ENCODE measurements around the gene FGF14.

FGF14 gene

GRCh38 chr13:101868585-101869469 is 533.0 kb downstream of the FGF14 start:
- TF ChIP-seq SP7 (tag by site-specific recombination; IDR thresholded peaks at IDR 0.05) (no peak), ZNF677 (tag by site-specific recombination; IDR thresholded peaks at IDR 0.05) (no peak), ZNF639 (tag by site-specific recombination; IDR thresholded peaks at IDR 0.05) (no peak), ZNF133 (tag by site-specific recombination; IDR thresholded peaks at IDR 0.05) (no peak), ZNF664 (tag by site-specific recombination; IDR thresholded peaks at IDR 0.05) (no peak), ZNF600 (tag by site-specific recombination; IDR thresholded peaks at IDR 0.05) (no peak), ZNF707 (tag by site-specific recombination; IDR thresholded peaks at IDR 0.05) (no peak), ZBTB20 (tag by site-specific recombination; IDR thresholded peaks at IDR 0.05) (no peak), PRDM1 (tag by site-specific recombination; IDR thresholded peaks at IDR 0.05) (no peak), ZNF391 (tag by site-specific recombination; IDR thresholded peaks at IDR 0.05; ENCODE audit: borderline replicate concordance, low read depth) (no peak), ZFP37 (tag by site-specific recombination; IDR thresholded peaks at IDR 0.05) (no peak), ZNF776 (tag by site-specific recombination; IDR thresholded peaks at IDR 0.05; ENCODE audit: borderline replicate concordance) (no peak), ZNF266 (tag by site-specific recombination; IDR thresholded peaks at IDR 0.05; ENCODE audit: low read depth) (no peak), ZEB2 (tag by site-specific recombination; IDR thresholded peaks at IDR 0.05) (no peak), ZNF311 (tag by site-specific recombination; IDR thresholded peaks at IDR 0.05; ENCODE audit: borderline replicate concordance) (no peak), GLIS2 (tag by site-specific recombination; IDR thresholded peaks at IDR 0.05) (no peak), ZNF558 (tag by site-specific recombination; IDR thresholded peaks at IDR 0.05) (no peak)
- Histone ChIP-seq H3K4me1 (ENCODE audit: control insufficient read depth, insufficient read depth, low read length) (no peaks in the 10 kb centered on the region), H3K4me3 (ENCODE audit: low read depth, low read length) (no peak overlapping the region), H3K27ac (ENCODE audit: extremely low read depth, low read depth, low read length) (no peak overlapping the region), H3K36me3 (ENCODE audit: control insufficient read depth in 2 of 2, insufficient read depth in 1 of 2, low read length in 2 of 2) (no peaks in the 10 kb centered on the region), H3K9me3 (ENCODE audit: control insufficient read depth, insufficient read depth, low read depth, low read length) (no peaks in the 10 kb centered on the region)
- ChIA-PET POLR2A (no interaction called here), CTCF (no interaction called here)

GRCh38 chr13:101866889-101867581 is 534.8 kb downstream of the FGF14 start:
- ChIA-PET CTCF (interaction anchor here (0.6 kb wide), 1 partner anchor 963 kb away, joined by 4 read pairs; no protein-coding TSS in a partner anchor), POLR2A (no interaction called here)
- Histone ChIP-seq H3K4me1 (ENCODE audit: control insufficient read depth, insufficient read depth, low read length) (no peaks in the 10 kb centered on the region), H3K9me3 (ENCODE audit: control insufficient read depth, insufficient read depth, low read depth, low read length) (no peaks in the 10 kb centered on the region), H3K4me3 (ENCODE audit: low read depth, low read length) (no peak overlapping the region), H3K36me3 (ENCODE audit: control insufficient read depth in 2 of 2, insufficient read depth in 1 of 2, low read length in 2 of 2) (no peaks in the 10 kb centered on the region), H3K27ac (ENCODE audit: extremely low read depth, low read depth, low read length) (no peak overlapping the region)
- TF ChIP-seq ZNF658 (tag by site-specific recombination; IDR thresholded peaks at IDR 0.05): no peak
- TF ChIP-seq KLF16 (tag by site-specific recombination; IDR thresholded peaks at IDR 0.05): no peak

GRCh38 chr13:101858860-101859259 is 543.0 kb downstream of the FGF14 start:
- H3K9me3 ChIP-seq (ENCODE audit: control insufficient read depth, insufficient read depth, low read depth, low read length): no peaks in the 10 kb centered on the region
- ChIA-PET POLR2A (no interaction called here), CTCF (no interaction called here)
- H3K4me3 ChIP-seq (ENCODE audit: low read depth, low read length): no peak overlapping the region
- H3K27ac ChIP-seq (ENCODE audit: extremely low read depth, low read depth, low read length): no peak overlapping the region
- H3K36me3 ChIP-seq (ENCODE audit: control insufficient read depth in 2 of 2, insufficient read depth in 1 of 2, low read length in 2 of 2): no peaks in the 10 kb centered on the region
- H3K4me1 ChIP-seq (ENCODE audit: control insufficient read depth, insufficient read depth, low read length): no peaks in the 10 kb centered on the region
- TF ChIP-seq ZNF112 (tag by site-specific recombination; IDR thresholded peaks at IDR 0.05) (no peak), ZNF175 (tag by site-specific recombination; IDR thresholded peaks at IDR 0.05) (no peak), WT1 (tag by site-specific recombination; IDR thresholded peaks at IDR 0.05) (no peak), ZNF530 (tag by site-specific recombination; IDR thresholded peaks at IDR 0.05; ENCODE audit: low read depth) (no peak), ZNF704 (tag by site-specific recombination; IDR thresholded peaks at IDR 0.05) (no peak), ZFP3 (tag by site-specific recombination; IDR thresholded peaks at IDR 0.05; ENCODE audit: low read depth) (no peak), ZNF433 (tag by site-specific recombination; IDR thresholded peaks at IDR 0.05; ENCODE audit: low read depth) (no peak), ZNF416 (tag by site-specific recombination; IDR thresholded peaks at IDR 0.05) (no peak), PATZ1 (tag by site-specific recombination; IDR thresholded peaks at IDR 0.05) (no peak), ZNF510 (tag by site-specific recombination; IDR thresholded peaks at IDR 0.05; ENCODE audit: insufficient replicate concordance) (no peak)
